NT2/D1 (cell line): ENCODE data around the gene GABBR2.

Source experiments
- YY1 ChIP-seq: IDR thresholded peaks from 2 replicates; pipeline ENCODE4 v1.6.1; 2011; ENCODE audit not compliant: insufficient read length, insufficient read depth
- ZNF274 ChIP-seq: IDR thresholded peaks from 2 replicates; pipeline ENCODE4 v1.6.1; 2011; ENCODE audit warnings: mild to moderate bottlenecking, low read depth, low read length

- TF ChIP-seq YY1 = no peak
- TF ChIP-seq ZNF274 = no peak
These were observed 65.9 kb downstream of the GABBR2 start for GRCh38 chr9:98642661-98643312.
